Gastrocnemius medialis (tissue), 4 donors: ENCODE results near the gene ARF1.

Source experiments
- CTCF ChIP-seq, 5 experiments: fragments of 450-650 bp in 3 of 5; fragments of 200-600 bp in 2 of 5; sonication (generic) in 2 of 5; IDR thresholded peaks in 4 of 5; conservative IDR thresholded peaks in 1 of 5; 1 replicate in 4 of 5; 2 replicates in 1 of 5; pipeline ENCODE4 v1.5.1; 2016 to 2019; ENCODE audit warnings: antibody characterized with exemption in 5 of 5, mild to moderate bottlenecking in 3 of 5, moderate library complexity in 3 of 5
- POLR2A ChIP-seq, 2 donors: fragments of 450-650 bp; IDR thresholded peaks; one replicate each; pipeline ENCODE4 v1.6.1; 2017; ENCODE audit warnings: antibody characterized with exemption in 2 of 2, mild to moderate bottlenecking in 2 of 2, moderate library complexity in 2 of 2

GRCh38 chr1:228060458-228061190 lies 21.9 kb upstream of the ARF1 start:
- TF ChIP-seq CTCF (IDR thresholded peaks at IDR 0.05 in 4 of 5, conservative IDR thresholded peaks at IDR 0.05 in 1 of 5) (no peak), POLR2A (IDR thresholded peaks at IDR 0.05) (no peak)
